ENCODE data around the gene ADAM19.
"Not testable (repeated sequence)": the region's sequence is repeated elsewhere in the genome, so short reads cannot be mapped to it uniquely, and the experiment has no call there.

The ADAM19 gene

DNA sequence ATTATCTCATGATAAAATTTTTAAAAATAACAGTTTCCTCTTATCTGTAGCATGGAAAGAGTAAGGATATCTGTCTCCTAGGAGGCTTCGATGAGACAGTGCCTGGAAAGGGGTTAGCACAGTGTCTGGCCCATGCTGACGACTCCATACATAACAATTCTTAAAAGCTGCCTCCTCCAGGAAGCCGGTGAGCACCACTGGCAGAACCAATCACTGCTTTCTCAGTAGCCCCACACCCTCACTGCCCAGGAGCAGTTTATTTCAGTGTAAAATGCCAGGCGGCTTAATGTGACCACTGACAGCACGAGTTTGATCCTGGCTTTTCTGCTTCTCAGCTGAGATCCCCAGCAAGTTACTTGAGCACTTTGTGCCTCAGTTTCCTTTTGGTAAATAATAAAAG lies 116.7 kb downstream of the ADAM19 start:
- DNase-seq: no peak

DNA sequence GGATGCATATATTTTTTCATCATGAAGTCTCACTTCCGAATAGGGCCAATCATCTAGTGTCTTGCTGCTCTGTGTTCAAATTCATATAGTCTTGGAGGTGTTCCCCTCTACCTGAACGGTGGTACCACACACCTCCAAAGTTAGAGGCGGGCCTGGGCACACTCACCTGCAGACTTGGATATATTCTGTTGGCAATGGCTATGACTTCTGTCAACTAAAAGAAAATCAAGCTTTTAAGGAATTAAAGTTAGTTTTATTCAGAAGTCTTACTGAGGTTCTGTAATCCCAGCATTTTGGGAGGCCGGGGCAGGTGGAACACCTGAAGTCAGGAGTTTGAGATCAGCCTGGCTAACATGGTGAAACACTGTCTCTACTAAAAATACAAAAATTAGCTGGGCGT lies 118.2 kb downstream of the ADAM19 start:
- DNase-seq: no peak

DNA sequence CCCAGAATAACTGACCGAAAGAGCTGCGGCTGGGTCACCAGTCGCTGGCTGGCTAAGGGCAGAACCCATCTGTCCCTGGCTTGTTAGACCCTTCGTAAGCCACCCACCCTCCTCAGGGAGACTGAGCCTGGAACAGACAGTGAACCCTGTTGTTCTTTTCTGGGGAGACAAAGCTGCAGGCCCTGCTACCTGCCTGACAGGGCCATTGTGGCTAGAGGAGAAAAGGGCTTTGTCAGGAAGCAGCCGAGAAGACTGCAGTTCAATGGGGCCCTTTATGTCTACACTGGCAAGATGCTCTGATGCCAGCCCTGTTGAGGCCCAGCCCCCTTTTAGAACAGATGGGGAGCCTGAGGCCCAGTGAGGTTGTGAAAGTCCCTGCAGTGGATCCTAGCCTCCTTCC lies 119.3 kb downstream of the ADAM19 start:
- DNase-seq: no peak

DNA sequence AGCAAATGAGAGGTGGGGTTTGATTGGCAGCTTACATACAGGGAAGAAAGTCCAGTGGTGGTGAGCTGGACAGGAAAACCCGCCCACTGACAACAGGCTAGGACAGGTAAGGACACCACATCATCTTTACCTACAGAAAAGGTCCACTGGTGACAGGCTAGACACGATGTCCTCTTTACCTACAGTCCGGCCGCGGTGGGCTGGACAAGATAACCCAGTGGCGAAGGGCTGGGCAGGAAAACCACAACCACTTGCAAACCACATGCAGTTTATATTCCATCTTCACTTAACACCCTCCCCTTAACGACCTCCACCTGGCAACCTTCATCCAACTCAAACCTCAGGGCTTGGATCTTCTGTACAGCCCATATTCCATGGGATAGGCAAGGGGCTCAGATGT lies 120.5 kb downstream of the ADAM19 start:
- DNase-seq: no peak

DNA sequence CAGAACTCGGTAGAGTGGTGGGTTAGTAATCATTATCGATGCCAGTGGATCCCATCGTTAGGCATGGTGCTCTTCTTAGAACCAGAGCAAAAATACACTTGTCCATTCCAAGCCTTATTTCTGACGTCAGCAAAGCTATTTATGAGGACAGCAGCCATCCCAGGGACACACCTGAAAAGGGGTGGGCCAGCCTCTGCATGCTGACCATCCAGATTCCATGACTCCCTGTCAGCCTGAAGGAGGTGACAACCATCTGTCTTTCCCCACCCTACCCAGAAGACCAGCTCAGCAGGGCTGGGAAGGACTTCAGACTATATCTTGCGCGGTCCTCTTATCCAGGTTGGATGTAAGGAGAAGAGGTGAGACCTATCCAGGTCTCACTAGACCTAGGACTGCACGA lies 121.3 kb downstream of the ADAM19 start:
- no peak for DNase-seq

- no peak for DNase-seq
These were observed 123.8 kb downstream of the ADAM19 start for GRCh38 chr5:157451806-157452205.

GRCh38 chr5:157450024-157450423 lies 125.6 kb downstream of the ADAM19 start:
- no peak for DNase-seq

DNA sequence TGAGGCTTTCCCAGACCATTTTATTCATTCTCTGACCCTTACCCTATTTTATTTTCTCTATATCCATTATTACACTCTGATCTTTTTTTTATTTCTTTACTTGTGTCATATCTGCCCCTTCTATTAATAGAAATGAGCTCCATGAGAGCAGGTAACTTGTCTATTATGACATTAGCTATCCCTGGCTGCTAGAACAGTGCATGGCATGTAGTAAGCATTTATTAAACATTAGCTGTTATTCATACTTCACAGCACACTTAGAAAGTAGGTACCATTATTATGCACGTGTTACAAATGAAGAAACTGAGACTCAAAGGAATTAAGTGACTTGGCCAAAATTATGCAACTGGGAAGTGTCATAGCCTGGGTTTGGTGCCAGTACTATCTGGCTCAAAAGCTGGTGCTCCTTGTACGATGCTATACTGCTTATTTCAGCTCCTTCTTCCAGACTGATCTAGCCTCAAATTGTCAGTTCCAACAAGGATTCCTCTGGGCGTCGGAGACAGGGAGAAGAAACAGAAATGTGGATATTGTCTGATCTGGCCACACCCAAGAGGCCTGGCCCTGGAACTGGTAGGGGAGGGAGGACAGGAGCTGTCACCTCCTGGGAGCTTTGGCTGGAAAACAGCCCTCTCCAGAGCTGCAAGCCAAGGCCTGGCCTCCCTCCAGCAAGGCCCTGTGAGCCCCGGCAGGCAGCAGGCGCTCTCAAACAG lies 126.4 kb downstream of the ADAM19 start:
- no peak for DNase-seq

DNA sequence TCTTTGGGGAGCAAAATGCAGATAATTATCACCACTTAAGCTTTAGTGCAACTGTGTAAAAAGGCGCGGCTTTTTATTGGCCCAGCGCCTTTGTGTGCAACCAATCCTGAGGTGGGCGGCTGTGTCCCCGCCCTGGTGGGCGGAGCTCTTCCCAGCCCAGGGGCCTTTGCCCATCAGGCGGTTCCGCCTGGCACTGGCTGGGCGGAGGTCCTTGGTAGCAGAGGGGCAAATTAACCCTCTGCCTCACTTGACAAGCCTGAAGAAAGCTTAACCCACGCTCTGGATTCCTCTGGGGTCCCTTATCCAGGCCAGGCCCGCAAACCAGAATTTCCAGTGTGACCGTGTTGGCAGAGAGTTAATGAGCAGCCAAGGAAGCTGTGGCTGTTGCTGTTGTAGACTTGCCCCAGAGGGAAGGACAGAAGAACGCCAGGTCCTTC lies 128.4 kb downstream of the ADAM19 start:
- DNase-seq: no peak

DNA sequence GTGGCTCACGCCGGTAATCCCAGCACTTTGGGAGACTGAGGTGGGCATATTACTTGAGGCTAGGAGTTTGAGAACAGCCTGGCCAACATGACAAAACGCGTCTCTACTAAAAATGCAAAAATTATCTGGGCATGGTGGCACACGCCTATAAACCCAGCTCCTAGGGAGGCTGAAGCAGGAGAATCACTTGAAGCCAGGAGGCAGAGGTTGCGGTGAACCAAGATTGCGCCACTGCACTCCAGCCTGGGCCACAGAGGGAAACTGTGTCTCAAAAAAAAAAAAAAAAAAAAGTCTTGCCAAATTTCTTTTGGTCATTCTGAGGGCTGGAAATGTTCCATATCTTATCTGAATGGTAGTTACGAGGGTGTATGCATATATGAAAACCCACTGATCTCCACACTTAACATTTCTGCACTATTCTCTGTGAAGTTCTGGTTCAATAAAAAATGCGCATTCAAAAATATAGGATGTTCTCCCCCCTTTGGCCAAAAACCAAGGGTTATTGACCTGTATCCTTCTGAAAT lies 129.1 kb downstream of the ADAM19 start:
- DNase-seq: no peak

GRCh38 chr5:157445745-157446411 lies 129.7 kb downstream of the ADAM19 start:
- DNase-seq: no peak

- DNase-seq: no peak
These were observed 131.4 kb downstream of the ADAM19 start for GRCh38 chr5:157444224-157444623.

DNA sequence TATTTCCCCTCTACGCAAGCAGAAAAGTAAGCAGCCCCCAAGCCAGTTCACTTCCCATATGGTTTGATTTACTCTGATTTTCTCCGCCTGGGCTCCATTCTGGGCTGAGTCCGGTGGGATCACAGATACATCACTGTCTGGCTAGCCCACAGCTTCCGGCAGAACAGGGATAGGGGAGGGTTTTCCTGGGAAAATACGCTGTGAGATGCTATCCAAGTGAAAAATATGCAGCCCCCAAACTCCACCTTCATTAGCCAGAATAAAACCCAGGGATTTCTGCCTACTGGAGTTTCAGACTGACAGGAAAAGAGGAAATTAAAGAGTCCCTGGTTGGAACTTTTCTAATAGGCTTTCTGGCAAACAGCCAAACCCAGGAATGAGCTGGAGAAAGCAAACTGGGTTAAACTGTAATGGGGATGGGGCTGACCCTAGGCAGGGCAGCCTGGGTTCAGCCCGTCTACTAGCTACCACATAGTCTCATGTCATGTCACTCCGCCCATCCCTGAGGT lies 132.5 kb downstream of the ADAM19 start:
- DNase-seq: no peak

GRCh38 chr5:157434096-157434495 lies 141.5 kb downstream of the ADAM19 start:
- DNase-seq: no peak

- DNase-seq: no peak
These were observed 143.9 kb downstream of the ADAM19 start for GRCh38 chr5:157431544-157432200.

- not testable (repeated sequence) for DNase-seq
These were observed 145.7 kb downstream of the ADAM19 start for GRCh38 chr5:157429920-157430319.

Data from SHP77 treated with DMSO at 0.1 percent for 48 hours (cell line).